ENCODE data around the gene SIMC1. TPM values are rescaled to one million over a fixed set of nuclear protein-coding genes. Genes with fewer than 3 reads are reported as not detected.
"Not testable (repeated sequence)": the region's sequence is repeated elsewhere in the genome, so short reads cannot be mapped to it uniquely, and the experiment has no call there.

SIMC1 gene
- total RNA-seq, 2 experiments from 2014 or later = 26.1 to 29.2 TPM

GRCh38 chr5:176290057-176290840, 52.0 kb downstream of the SIMC1 start:
- H3K4me1 Mint-ChIP-seq, H3K9me3 Mint-ChIP-seq, DNase-seq, CTCF ChIA-PET, POLR2A ChIA-PET, H3K27ac Mint-ChIP-seq, H3K4me3 Mint-ChIP-seq, H3K27me3 Mint-ChIP-seq: not testable (repeated sequence)
- peaks cover 12% of the 10 kb centered on the region for H3K36me3 Mint-ChIP-seq (ENCODE audit: low read depth)

- H3K4me1 Mint-ChIP-seq, H3K27ac Mint-ChIP-seq, H3K4me3 Mint-ChIP-seq, H3K9me3 Mint-ChIP-seq, DNase-seq, POLR2A ChIA-PET, CTCF ChIA-PET, H3K27me3 Mint-ChIP-seq: not testable (repeated sequence)
- H3K36me3 Mint-ChIP-seq (ENCODE audit: low read depth) = peaks cover 43% of the 10 kb centered on the region
These were observed 67.1 kb downstream of the SIMC1 start for GRCh38 chr5:176305356-176305755.

GRCh38 chr5:176317534-176318374, 79.5 kb downstream of the SIMC1 start:
- H3K4me1 Mint-ChIP-seq = no peaks in the 10 kb centered on the region
- H3K36me3 Mint-ChIP-seq (ENCODE audit: low read depth) = peaks cover 21% of the 10 kb centered on the region
- H3K27me3 Mint-ChIP-seq = no peaks in the 10 kb centered on the region
- ChIA-PET POLR2A (no interaction called here), CTCF (no interaction called here)
- no peak overlapping the region for H3K27ac Mint-ChIP-seq
- no peak for DNase-seq
- no peaks in the 10 kb centered on the region for H3K9me3 Mint-ChIP-seq
- no peak overlapping the region for H3K4me3 Mint-ChIP-seq

- ChIA-PET POLR2A (interaction anchor here (0.9 kb wide), 1 partner anchor 66 kb away, joined by 3 read pairs; no protein-coding TSS in a partner anchor), CTCF (interaction anchor here (0.8 to 1.1 kb wide), 2 partner anchors 10 to 11 kb away, joined by 3 read pairs; no protein-coding TSS in a partner anchor)
- no peak overlapping the region for H3K27ac Mint-ChIP-seq
- H3K36me3 Mint-ChIP-seq (ENCODE audit: low read depth) = peaks cover 13% of the 10 kb centered on the region
- DNase-seq = no peak
- no peaks in the 10 kb centered on the region for H3K9me3 Mint-ChIP-seq
- no peak overlapping the region for H3K4me3 Mint-ChIP-seq
- no peaks in the 10 kb centered on the region for H3K4me1 Mint-ChIP-seq
- H3K27me3 Mint-ChIP-seq = no peaks in the 10 kb centered on the region
These were observed 81.8 kb downstream of the SIMC1 start for GRCh38 chr5:176319827-176320554.

GRCh38 chr5:176320577-176320976, 82.4 kb downstream of the SIMC1 start:
- Mint-ChIP-seq H3K36me3 (ENCODE audit: low read depth) (peaks cover 8% of the 10 kb centered on the region), H3K4me1 (no peaks in the 10 kb centered on the region), H3K27me3 (no peaks in the 10 kb centered on the region), H3K4me3 (no peak overlapping the region), H3K27ac (no peak overlapping the region), H3K9me3 (no peaks in the 10 kb centered on the region)
- POLR2A ChIA-PET = interaction anchor here (0.9 kb wide), 1 partner anchor 66 kb away, joined by 3 read pairs; no protein-coding TSS in a partner anchor
- no peak for DNase-seq
- CTCF ChIA-PET = interaction anchor here (0.8 kb wide), 1 partner anchor 9 kb away, joined by 3 read pairs; no protein-coding TSS in a partner anchor

- Mint-ChIP-seq H3K27ac (no peak overlapping the region), H3K9me3 (peaks cover 4% of the 10 kb centered on the region), H3K27me3 (no peaks in the 10 kb centered on the region), H3K4me3 (no peak overlapping the region), H3K36me3 (ENCODE audit: low read depth) (peaks cover 31% of the 10 kb centered on the region), H3K4me1 (no peaks in the 10 kb centered on the region)
- DNase-seq = no peak
- POLR2A ChIA-PET = no interaction called here
- CTCF ChIA-PET = interaction anchor here (0.6 kb wide), 2 partner anchors 509 to 678 kb away, joined by 3 read pairs; no protein-coding TSS in a partner anchor
These were observed 96.0 kb downstream of the SIMC1 start for GRCh38 chr5:176334031-176334770.

- no peak for DNase-seq
- H3K27me3 Mint-ChIP-seq = no peaks in the 10 kb centered on the region
- no peak overlapping the region for H3K4me3 Mint-ChIP-seq
- peaks cover 4% of the 10 kb centered on the region for H3K9me3 Mint-ChIP-seq
- POLR2A ChIA-PET = no interaction called here
- H3K36me3 Mint-ChIP-seq (ENCODE audit: low read depth) = peaks cover 36% of the 10 kb centered on the region
- CTCF ChIA-PET = no interaction called here
- no peaks in the 10 kb centered on the region for H3K4me1 Mint-ChIP-seq
- no peak overlapping the region for H3K27ac Mint-ChIP-seq
These were observed 99.7 kb downstream of the SIMC1 start for GRCh38 chr5:176337913-176338312.

GRCh38 chr5:176339304-176339703, 101.1 kb downstream of the SIMC1 start:
- Mint-ChIP-seq H3K36me3 (ENCODE audit: low read depth) (peaks cover 33% of the 10 kb centered on the region), H3K4me3 (no peak overlapping the region), H3K4me1 (no peaks in the 10 kb centered on the region), H3K27me3 (no peaks in the 10 kb centered on the region), H3K27ac (no peak overlapping the region), H3K9me3 (no peaks in the 10 kb centered on the region)
- POLR2A ChIA-PET = no interaction called here
- CTCF ChIA-PET = no interaction called here
- no peak for DNase-seq

- Mint-ChIP-seq H3K27ac (no peak overlapping the region), H3K27me3 (no peaks in the 10 kb centered on the region), H3K4me3 (no peak overlapping the region), H3K36me3 (ENCODE audit: low read depth) (peaks cover 36% of the 10 kb centered on the region), H3K4me1 (no peaks in the 10 kb centered on the region), H3K9me3 (no peaks in the 10 kb centered on the region)
- ChIA-PET POLR2A (interaction anchor here (1.4 kb wide), 1 partner anchor 20 kb away, joined by 5 read pairs; the partner anchor contains the start of gene KIAA1191), CTCF (no interaction called here)
- DNase-seq = no peak
These were observed 103.3 kb downstream of the SIMC1 start for GRCh38 chr5:176341325-176342157.

- H3K9me3 Mint-ChIP-seq = no peaks in the 10 kb centered on the region
- no peak for DNase-seq
- H3K27me3 Mint-ChIP-seq = no peaks in the 10 kb centered on the region
- POLR2A ChIA-PET = interaction anchor here (1.4 kb wide), 1 partner anchor 19 kb away, joined by 5 read pairs; the partner anchor contains the start of gene KIAA1191
- H3K36me3 Mint-ChIP-seq (ENCODE audit: low read depth) = peaks cover 34% of the 10 kb centered on the region
- H3K4me3 Mint-ChIP-seq = no peak overlapping the region
- H3K27ac Mint-ChIP-seq = no peak overlapping the region
- CTCF ChIA-PET = no interaction called here
- H3K4me1 Mint-ChIP-seq = no peaks in the 10 kb centered on the region
These were observed 103.9 kb downstream of the SIMC1 start for GRCh38 chr5:176342158-176342483.

GRCh38 chr5:176342766-176343458, 104.7 kb downstream of the SIMC1 start:
- peaks cover 32% of the 10 kb centered on the region for H3K36me3 Mint-ChIP-seq (ENCODE audit: low read depth)
- no peaks in the 10 kb centered on the region for H3K4me1 Mint-ChIP-seq
- H3K27me3 Mint-ChIP-seq = no peaks in the 10 kb centered on the region
- H3K4me3 Mint-ChIP-seq = no peak overlapping the region
- H3K27ac Mint-ChIP-seq = no peak overlapping the region
- H3K9me3 Mint-ChIP-seq = no peaks in the 10 kb centered on the region
- no peak for DNase-seq
- ChIA-PET POLR2A (no interaction called here), CTCF (no interaction called here)

All from activated CD4-positive, alpha-beta memory T cell treated with anti-CD3 and anti-CD28 coated beads, Interleukin-2, amount 10 ng/mL, durations not matched to agents 7 days and 5 days (primary cell).